NCI-H510A treated with DMSO at 0.1 percent for 48 hours (cell line): ENCODE data around the gene ADRA2B.

ENCODE experiments used
- DNase-seq: peaks from one replicate; lab custom pipeline; 2025; lab: John Stamatoyannopoulos, UW

Gene ADRA2B

DNA sequence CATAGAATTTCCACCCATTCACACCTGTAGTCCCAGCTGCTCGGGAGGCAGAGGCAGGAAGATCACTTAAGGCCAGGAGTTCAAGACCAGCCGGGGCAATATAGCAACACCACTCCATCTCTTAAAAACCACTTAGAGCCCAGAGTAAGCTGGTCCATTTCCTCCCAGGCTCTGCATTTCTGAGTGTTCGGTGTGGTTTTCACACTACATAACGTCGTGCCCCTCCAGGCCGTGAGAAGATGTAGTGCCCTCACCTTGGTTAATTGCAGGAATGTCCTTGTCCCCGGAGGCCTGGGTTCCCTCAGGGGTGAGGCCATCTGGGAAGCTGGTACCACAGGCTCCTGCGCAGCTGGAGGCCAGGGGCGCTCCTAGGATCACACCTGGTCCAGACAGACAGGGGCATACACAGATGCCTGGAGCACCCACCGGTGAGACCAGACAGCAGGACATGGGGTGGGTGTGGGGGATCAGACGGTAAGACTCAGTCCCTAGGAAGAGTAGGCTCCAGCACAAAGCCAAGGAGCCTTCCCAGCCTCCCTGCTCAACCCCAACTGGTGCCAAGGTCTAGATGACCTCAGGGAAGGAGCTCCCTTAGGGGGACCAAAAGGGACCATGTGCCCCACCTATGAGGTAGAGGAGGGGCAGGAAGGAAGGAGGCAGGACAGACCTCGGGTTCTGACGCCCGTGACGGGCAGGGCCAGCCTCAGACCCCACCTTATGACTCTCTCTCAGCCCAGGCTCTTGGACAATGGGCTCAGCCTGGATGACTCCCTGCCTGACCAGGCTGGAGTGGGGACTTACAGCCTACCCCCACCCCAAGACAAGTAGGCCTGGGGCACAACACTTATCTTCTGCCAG is 21.2 kb upstream of the ADRA2B start:
- no peak for DNase-seq

DNA sequence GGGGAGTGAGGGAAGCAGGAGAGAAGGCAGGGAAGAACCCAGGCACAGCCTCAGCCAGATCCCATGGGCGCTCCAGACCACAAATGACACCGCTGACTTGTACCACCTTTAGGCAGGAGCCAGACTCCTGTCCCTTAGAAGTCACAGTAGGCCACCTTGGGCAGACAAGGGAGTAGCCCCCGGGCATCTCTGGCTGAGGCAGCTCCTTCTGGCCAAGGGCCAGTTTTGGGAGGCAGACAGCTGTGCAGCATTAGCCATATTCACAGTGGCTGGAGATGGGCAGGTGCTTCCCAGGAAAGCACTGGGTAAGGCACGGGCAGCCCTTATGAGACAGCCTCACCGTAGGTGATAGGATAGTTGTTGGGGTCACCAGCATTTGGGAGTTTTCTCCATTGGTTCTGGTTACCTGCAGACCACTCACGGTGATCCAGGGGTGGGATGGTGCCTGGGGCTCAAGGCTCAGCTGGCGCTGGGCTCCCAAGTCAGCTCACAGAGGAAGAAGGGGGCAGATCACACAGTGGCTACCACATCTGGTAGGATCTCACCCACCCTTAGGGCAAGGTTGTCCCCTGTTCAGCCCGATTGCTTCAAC is 19.9 kb upstream of the ADRA2B start:
- no peak for DNase-seq

DNA sequence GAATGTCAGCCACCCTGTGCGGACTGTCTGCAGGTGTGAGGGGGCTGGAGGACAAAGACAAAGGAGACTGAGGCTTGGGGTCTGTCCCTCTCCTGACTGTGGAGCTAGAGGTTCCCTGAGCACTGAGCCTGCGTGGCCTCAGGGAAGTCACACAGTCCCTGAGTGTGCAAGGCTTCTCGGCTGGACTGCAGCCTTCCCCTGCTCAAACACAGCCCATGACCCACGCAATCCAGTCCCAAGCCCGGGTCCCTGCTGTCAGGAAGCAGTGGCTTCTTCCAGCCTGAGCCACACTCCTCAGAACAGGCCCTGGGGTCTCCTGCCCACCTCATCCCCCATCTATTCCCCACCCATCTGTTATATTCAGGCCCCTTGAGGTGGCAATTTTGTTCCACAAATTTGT is 19.2 kb upstream of the ADRA2B start:
- DNase-seq, result no peak

DNA sequence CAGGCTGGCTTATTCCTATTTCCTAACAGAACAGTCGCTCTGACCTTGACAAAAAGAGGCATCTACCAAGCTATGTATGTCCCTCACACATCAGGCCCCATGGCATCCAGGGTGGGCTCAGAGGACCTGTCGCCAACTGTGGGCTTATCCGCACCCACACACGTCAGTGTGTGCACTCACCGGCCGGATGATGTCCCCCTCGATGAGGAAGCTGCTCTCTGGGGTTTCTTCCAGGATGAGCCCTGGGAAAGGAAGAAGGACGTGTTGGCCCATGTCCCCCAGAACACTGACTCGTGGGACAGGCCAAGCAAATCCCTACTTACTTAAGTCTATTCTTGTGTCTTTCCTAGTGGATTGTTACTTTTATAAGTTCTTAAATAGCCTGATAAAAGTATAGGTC is 18.8 kb upstream of the ADRA2B start:
- DNase-seq, result no peak

- DNase-seq, result no peak
Observed at GRCh38 chr2:96134421-96134820, 18.1 kb upstream of the ADRA2B start.

DNA sequence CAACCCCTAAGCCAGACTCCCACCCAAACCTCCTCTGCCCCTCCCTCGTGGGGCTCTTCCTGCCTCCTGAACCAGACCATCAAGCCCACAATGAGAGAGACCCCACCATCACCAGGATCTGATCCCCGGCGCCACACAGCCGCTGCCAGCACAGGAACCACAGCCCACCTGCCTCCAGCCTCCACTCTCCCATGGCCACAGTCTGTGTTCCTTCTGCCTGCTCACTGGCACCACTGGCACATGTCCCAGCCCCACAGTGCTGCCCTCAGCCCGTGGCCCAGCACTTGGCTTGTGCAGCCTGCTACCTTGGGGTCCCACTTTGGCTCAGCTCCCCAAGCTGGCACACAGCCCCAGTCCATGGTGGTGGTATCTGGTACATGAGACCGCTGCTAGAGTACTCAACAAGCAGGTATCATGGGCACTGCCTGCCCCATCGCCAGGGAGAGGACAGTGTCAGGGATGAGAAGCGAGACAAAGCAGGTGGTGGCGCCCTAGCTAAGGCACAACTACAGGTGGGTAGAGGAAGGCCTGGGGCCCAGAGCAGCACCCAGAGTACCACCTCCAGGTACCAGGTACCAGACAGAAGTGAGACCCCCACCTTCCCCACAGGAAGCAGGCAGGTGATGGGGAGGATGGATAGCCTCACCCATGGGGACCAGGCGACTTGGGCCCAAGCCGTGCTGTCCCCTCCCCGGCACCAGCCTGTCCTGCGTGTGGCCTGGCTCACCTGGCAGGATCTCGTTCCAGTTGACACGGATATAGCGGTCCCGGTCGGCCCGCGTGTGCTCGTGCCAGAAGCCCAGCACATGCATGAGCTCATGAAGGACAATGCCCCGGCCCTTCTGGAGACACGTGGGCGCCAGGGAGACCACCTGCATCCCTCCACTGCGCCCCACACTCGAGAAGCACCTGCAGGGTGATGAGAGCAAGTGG is 15.7 kb upstream of the ADRA2B start:
- DNase-seq, result no peak

GRCh38 chr2:96131152-96131812 is 14.9 kb upstream of the ADRA2B start:
- no peak for DNase-seq

- no peak for DNase-seq
Observed at GRCh38 chr2:96130483-96130882, 14.1 kb upstream of the ADRA2B start.

DNA sequence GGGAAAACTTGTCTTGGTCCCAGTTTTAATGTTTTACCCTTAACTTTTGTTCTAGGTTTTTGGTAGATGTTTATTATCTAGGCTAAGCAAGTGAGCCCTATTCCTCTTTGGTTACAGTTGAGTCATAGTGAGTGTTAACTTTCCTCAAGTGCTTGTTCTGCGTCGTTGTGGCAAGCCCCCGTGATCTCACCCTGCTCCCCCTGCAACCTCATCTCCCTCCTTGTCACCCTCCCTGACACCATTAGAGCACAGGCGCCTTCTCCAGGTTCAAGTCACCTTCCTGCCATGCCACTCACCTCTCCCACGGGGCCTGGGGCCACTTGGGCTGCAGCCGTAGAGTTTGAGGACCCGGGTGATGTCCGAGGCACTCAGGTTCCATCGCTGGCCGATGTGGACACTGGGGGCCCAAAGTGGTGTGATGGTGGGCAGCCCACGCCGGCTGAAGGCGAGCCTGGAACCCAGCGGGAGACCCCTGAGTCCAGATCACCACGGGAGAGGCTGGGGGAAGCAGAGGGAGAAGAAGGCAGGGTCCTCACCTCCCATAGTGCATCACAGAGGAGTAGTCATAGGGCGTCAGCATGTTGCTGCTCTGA is 13.3 kb upstream of the ADRA2B start:
- DNase-seq, result no peak

DNA sequence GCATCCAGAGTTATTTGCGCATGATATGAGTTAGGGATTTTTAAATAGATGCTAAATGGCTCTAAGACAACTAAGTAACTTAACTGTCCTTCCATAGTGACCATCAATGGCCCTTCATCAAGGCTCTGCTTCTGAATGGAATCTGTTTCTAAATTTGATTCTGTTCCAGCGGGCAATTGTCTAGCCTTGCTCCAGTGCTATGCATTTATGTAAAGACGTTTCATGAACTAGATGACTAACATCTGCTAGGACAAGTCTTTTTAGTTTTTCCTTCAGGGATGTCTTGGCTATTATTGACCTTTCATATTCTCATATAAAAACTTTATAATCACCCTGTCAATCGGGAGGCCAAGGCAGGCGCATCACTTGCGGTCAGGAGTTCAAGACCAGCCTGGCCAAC is 12.1 kb upstream of the ADRA2B start:
- DNase-seq, result no peak

- DNase-seq, result no peak
Observed at GRCh38 chr2:96124406-96125265, 8.3 kb upstream of the ADRA2B start.

DNA sequence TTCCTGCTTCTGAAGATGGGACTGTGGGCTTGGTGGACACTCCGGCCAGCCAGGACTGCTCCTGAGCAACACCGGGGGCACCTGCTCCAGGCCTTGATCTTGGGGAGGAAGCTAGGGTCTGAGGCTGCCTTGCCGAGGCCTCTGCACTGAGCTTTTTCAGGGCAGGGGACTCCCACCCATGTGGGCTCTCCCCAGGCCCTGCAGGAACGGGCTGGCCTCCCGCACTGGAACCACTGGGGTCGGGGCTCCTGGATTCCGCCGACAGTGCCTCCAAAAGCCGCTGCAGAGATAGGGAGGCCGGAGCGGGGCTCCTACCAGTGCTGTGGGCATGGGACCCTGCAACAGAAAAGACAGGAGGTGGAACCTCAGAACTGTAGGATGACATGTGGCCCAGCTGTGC is 7.6 kb upstream of the ADRA2B start:
- no peak for DNase-seq

GRCh38 chr2:96123290-96123689 is 6.9 kb upstream of the ADRA2B start:
- no peak for DNase-seq

DNA sequence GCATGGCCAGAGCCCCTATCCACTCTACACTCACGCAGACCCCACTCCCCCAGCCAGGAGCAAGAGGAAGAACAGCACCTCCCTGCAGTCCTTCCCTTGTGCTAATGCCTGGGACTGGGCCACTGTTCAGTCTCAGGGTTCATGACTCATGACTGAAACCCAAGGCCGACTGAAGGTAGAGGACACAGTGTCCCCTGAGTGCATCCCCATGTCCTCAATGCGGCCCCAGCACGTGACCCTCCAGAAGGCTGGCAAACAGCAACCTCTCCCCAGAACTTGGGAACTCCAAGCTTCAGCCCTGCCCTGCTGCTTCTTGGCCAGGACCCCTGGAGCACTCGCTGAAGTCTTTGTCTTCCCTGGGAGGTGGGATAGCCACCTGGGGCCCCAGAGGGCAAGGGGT is 6.0 kb upstream of the ADRA2B start:
- no peak for DNase-seq

DNA sequence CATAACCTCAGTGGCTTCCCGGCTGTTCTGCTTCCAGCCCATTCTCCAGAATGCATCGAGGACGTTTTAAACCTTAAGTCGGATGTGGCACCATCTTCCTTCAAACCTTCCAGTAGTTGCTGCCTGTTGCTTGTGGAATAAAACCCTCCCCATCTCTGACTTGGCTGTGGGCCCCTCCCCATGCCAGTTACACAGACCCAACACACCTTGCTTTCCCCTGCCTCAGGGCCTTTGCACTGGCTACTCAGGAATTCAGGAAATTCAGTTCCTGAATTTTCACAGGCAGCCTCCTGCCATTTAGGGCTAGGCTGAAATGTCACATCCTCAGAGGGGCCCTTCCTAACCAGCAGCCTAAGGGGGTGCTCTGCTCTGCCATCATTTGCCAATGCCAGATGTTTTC is 5.0 kb upstream of the ADRA2B start:
- DNase-seq, result no peak

DNA sequence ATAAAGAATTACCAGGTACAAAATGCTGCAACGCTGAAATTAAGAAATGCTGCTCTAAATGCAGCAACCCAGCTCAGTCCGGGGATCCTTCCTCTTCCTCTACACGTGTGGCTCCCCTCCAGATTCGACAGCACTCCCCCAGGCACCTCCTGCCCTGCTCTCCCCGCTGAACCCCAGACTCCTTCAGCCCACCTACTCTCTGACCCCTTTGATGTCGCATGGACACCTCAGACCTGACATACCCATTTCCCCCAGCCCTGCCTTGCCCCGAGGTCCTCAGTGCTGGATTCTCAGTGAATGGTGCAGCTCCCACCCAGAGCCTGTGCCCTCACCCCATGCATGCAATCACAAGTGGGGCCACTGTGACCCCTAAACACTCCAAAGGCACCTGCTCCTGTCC is 4.6 kb upstream of the ADRA2B start:
- DNase-seq, result no peak

DNA sequence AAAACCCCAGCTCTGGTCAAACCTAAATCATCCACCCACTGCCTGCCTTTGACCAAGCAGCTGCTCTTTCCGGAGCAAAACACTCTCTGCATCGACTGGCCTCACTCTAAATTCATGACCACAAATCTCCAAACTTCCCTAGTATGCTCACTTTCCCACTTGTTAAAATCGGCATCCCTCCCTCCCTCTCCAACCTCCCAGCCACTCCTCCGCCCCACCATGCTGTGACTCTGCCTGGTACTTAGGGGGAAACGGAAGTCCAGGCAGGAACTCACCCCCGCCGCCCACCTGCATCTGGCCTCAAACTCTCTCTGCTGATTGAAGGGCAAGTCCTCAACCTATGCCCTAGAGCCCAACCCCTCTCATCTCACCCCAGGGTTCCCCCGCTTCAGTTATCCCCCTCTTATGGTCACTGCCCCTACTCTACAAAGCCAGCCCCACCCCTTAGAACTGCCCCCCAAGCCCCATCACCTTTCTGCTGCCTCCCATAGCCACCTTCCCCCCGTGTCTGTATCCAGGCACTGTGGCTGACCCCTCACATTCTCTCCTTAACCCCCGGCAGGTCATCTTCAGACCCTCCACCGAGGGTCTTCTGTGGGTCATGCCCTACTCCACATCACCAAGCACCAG is 3.8 kb upstream of the ADRA2B start:
- DNase-seq, result no peak

DNA sequence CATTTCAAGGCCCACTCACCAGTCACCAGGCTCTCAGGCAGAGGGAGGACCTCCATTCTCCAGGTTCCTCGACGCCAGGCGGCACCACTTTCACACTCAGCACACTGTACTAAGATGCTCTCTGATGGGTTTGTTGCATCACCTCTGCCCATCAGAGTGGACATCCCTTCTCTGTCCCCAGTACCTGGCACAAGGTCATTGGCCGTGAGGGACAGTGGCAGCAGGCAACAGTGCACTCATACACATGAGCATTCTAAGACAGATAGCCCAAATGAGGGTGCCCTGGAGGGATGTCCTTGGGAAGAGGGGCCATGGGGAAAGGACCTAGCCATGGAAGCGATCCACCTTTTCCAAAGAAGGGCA is 3.0 kb upstream of the ADRA2B start:
- no peak for DNase-seq

- DNase-seq, result no peak
Observed at GRCh38 chr2:96118698-96119388, 2.5 kb upstream of the ADRA2B start.
